Suprapubic skin (tissue), 4 donors: ENCODE results near the gene JAZF1. TPM values are rescaled to one million over a fixed set of nuclear protein-coding genes. Genes with fewer than 3 reads are reported as not detected.

Experiments
- DNase-seq, 2 donors: peaks; one replicate each; pipeline ENCODE4 v3.0.0-alpha.2; 2019; ENCODE audit warnings: low spot score in 2 of 2
- H3K27ac ChIP-seq: fragments of 200-600 bp; sonication (generic); one replicate; pipeline ENCODE4 v1.5.1; 2019
- H3K27me3 ChIP-seq: fragments of 200-600 bp; sonication (generic); one replicate; pipeline ENCODE4 v1.5.1; 2019
- H3K36me3 ChIP-seq: fragments of 200-600 bp; sonication (generic); one replicate; pipeline ENCODE4 v1.5.1; 2019
- H3K4me1 ChIP-seq: fragments of 200-600 bp; sonication (generic); one replicate; pipeline ENCODE4 v1.5.1; 2019
- H3K4me3 ChIP-seq: fragments of 200-600 bp; sonication (generic); one replicate; pipeline ENCODE4 v1.5.1; 2019; ENCODE audit warnings: mild to moderate bottlenecking
- H3K9me3 ChIP-seq: fragments of 200-600 bp; sonication (generic); one replicate; pipeline ENCODE4 v1.5.1; 2019
- EP300 ChIP-seq: sonication (generic); formaldehyde crosslinking; IDR thresholded peaks from one replicate; pipeline ENCODE4 v1.6.1; 2017; ENCODE audit warnings: antibody characterized with exemption
- POLR2A ChIP-seq, 2 donors: fragments of 450-650 bp; IDR thresholded peaks; one replicate each; pipeline ENCODE4 v1.6.1; 2017; ENCODE audit warnings: antibody characterized with exemption in 2 of 2, mild to moderate bottlenecking in 2 of 2, moderate library complexity in 2 of 2
- POLR2AphosphoS5 ChIP-seq, 3 donors: sonication (generic); formaldehyde crosslinking; IDR thresholded peaks; one replicate each; pipeline ENCODE4 v1.6.1; 2017; ENCODE audit warnings: antibody characterized with exemption in 3 of 3
- WGBS: methylation state at CpG from one replicate; pipeline ENCODE4 v1.1.5; 2018; 5-methylcytosine and 5-hydroxymethylcytosine counted together
- total RNA-seq, 4 donors: library from RNA; depleted of rRNA; stranded (reverse); fragments of >200 nt; gene quantifications; one replicate each; pipeline ENCODE4 v1.1.0, GENCODE V29; 2016
- TF ChIP-seq, protein P1 (sequence below), 2 donors: fragments of 200-600 bp in 1 of 2; fragments of 450-650 bp in 1 of 2; sonication (generic) in 1 of 2; IDR thresholded peaks; one replicate each; pipeline ENCODE4 v1.5.1; 2016 to 2019; ENCODE audit warnings: antibody characterized with exemption in 2 of 2, mild to moderate bottlenecking in 1 of 2, moderate library complexity in 1 of 2

JAZF1 gene
- total RNA-seq, 4 donors from 2014 or later, result 5.0 to 8.4 (median 7.4) TPM

DNA sequence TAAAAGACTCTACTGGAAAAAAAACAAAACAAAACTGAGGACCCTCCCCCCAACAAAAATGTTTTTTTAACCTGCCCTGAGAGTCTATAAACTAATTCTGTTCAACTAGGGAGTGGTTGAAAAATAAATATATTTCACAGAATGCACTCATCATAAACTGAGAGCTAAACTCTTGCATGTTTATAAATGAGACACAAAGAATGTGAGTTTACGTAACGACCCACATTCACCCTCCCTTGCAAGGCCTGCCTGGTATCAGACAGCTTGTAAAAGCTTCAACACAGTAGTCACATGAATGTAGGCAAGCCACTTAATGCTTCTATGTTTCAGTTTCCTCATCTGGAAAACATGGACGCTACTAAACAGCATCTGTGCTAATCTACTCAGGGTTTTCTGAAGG, 50.3 kb downstream of the JAZF1 start:
- no peaks in the 10 kb centered on the region for H3K9me3 ChIP-seq
- peaks cover 3% of the 10 kb centered on the region for H3K4me1 ChIP-seq
- H3K27ac ChIP-seq, result no peak overlapping the region
- H3K27me3 ChIP-seq, result no peaks in the 10 kb centered on the region
- H3K4me3 ChIP-seq, result no peak overlapping the region
- DNase-seq, result no peak
- WGBS, result 86% methylated on average over 3 of the region's 3 CpGs
- TF ChIP-seq EP300 (no peak), POLR2A (IDR thresholded peaks at IDR 0.05) (no peak), POLR2AphosphoS5 (IDR thresholded peaks at IDR 0.05) (no peak)
- TF ChIP-seq, protein P1, sequence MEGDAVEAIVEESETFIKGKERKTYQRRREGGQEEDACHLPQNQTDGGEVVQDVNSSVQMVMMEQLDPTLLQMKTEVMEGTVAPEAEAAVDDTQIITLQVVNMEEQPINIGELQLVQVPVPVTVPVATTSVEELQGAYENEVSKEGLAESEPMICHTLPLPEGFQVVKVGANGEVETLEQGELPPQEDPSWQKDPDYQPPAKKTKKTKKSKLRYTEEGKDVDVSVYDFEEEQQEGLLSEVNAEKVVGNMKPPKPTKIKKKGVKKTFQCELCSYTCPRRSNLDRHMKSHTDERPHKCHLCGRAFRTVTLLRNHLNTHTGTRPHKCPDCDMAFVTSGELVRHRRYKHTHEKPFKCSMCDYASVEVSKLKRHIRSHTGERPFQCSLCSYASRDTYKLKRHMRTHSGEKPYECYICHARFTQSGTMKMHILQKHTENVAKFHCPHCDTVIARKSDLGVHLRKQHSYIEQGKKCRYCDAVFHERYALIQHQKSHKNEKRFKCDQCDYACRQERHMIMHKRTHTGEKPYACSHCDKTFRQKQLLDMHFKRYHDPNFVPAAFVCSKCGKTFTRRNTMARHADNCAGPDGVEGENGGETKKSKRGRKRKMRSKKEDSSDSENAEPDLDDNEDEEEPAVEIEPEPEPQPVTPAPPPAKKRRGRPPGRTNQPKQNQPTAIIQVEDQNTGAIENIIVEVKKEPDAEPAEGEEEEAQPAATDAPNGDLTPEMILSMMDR (IDR thresholded peaks at IDR 0.05), result no peak
- H3K36me3 ChIP-seq, result no peaks in the 10 kb centered on the region

DNA sequence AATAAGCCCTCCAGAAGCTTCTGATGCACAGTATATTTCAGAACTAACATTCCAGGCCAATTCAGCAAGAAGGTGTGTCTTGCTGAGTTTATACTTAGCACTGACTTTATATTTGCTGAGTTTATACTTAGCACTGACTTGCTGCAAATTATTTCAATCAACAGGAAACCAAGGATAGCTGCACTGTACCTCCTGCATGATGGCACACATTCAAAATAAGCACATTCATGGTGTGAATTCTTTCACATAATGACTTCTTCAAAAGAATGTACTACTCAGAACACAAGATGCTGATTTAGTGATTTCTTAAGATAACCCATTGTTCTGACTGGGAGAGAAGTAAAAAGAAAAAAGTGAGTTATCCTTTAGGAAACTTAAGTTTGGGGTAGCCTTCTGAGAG, 52.0 kb downstream of the JAZF1 start:
- no peak for TF ChIP-seq POLR2A (IDR thresholded peaks at IDR 0.05)
- no peak for TF ChIP-seq POLR2AphosphoS5 (IDR thresholded peaks at IDR 0.05)
- no peak for TF ChIP-seq EP300
- TF ChIP-seq, protein P1 (IDR thresholded peaks at IDR 0.05), result no peak
- Histone ChIP-seq H3K4me1 (peaks cover 3% of the 10 kb centered on the region), H3K36me3 (no peaks in the 10 kb centered on the region), H3K9me3 (no peaks in the 10 kb centered on the region), H3K27me3 (no peaks in the 10 kb centered on the region), H3K4me3 (no peak overlapping the region), H3K27ac (no peak overlapping the region)
- no peak for DNase-seq

DNA sequence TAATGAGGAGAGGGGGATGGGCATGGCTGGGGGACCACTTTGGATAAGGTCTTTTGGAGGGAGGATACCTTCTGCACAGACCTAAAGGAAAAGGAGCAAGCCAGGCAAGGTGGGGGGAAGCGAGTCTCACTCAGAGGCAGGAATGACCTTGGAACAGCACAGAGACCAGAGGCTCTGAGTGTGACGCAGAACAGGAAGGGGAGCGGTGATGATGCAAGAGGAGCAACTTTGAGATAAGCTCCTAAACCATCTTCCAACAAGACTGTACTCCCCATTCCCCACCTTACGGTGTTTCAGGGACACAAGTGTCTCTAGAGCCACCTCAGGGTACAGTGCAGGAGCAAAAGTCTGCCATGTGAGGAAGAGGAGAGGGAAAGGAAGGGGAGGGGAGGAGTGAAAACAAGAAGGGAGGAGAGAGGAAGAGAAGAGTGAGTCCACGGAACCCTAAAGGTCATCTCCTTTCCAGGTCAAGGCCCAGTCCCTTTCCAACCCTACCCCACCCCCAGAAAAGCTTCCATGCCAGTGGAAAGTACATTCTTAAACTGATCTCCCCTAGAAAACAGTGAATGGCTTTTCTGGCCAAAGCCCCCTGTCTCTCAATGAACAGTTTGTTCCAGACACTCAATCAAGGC, 54.1 kb downstream of the JAZF1 start:
- no peak for DNase-seq
- no peaks in the 10 kb centered on the region for H3K27me3 ChIP-seq
- no peaks in the 10 kb centered on the region for H3K9me3 ChIP-seq
- TF ChIP-seq, protein P1 (IDR thresholded peaks at IDR 0.05), result no peak
- TF ChIP-seq POLR2AphosphoS5 (IDR thresholded peaks at IDR 0.05) (no peak), POLR2A (IDR thresholded peaks at IDR 0.05) (no peak), EP300 (no peak)
- no peak overlapping the region for H3K4me3 ChIP-seq
- no peaks in the 10 kb centered on the region for H3K36me3 ChIP-seq
- WGBS, result 90% methylated on average over 5 of the region's 5 CpGs
- peaks cover 3% of the 10 kb centered on the region for H3K4me1 ChIP-seq
- peak overlapping the region; percentile 18 for H3K27ac ChIP-seq

DNA sequence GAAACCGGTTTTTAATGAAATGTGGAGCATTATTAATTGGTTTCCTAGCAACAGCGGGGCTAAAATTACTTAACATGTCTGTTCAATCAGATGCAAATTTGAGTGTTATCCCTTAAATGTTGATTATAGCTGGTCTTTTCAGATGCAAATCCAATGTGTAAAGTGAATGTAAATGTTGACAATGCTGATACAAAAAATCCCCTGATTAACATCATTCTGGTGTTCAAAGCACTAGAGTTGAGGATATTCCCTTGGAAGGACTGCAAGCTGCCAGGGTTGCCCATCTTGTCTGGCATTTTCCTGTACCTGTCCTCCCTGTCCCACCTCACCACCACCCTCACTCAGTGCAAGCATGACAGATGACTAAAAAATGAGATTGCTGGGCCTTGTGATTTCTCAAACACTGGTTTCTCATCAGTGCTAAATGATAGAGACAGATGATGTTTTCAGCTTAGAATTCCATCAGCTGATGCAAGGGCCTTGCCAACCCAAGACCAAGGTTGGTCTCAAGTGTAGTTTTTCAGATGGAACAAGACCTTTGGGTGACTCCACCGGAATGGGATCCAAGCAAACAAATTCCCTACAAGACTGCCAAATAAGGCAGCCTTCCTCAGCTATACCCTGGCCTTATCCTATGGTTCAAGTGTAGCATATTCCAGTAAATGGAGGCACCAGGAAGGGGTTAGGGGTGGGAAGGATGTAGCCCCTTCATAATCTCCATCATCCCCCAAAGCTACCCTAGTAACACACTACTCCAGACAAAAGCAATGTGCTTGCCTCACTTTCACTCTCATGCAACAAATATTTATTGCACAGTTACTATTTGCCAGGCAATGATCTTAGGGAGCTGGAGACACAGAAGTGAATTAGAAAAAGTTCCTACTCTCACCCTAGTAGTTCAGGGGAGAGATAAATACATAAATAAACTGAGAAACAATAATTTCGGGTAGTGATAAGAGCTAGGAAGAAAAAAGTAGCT, 54.9 kb downstream of the JAZF1 start:
- peaks cover 3% of the 10 kb centered on the region for H3K4me1 ChIP-seq
- no peak overlapping the region for H3K4me3 ChIP-seq
- 67% methylated on average over 4 of the region's 4 CpGs for WGBS
- H3K9me3 ChIP-seq, result no peaks in the 10 kb centered on the region
- no peaks in the 10 kb centered on the region for H3K36me3 ChIP-seq
- peak overlapping the region; percentile 18 for H3K27ac ChIP-seq
- TF ChIP-seq EP300, result no peak
- TF ChIP-seq, protein P1 (IDR thresholded peaks at IDR 0.05), result no peak
- H3K27me3 ChIP-seq, result no peaks in the 10 kb centered on the region
- no peak for DNase-seq

DNA sequence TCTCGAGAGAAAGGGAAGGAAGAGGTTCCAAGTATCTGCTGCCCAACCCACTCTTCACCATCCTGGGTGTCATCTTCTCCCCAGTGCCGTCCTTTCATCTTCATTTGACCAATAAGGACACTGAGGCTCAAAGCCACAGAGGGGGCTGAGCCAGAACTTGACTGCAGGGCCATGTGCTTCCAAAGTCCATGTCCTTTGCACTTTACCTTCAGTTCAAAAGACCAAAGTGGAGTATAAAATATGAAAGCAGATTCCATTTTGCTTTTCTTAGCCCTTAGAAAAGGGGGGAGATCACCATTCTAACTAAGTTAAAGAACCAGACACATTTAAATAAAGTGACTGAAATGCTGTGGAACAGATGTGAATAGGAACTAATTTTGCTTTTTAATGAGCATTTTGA, 56.2 kb downstream of the JAZF1 start:
- TF ChIP-seq EP300, result no peak
- TF ChIP-seq POLR2AphosphoS5 (IDR thresholded peaks at IDR 0.05), result no peak
- TF ChIP-seq POLR2A (IDR thresholded peaks at IDR 0.05), result no peak
- H3K9me3 ChIP-seq, result no peaks in the 10 kb centered on the region
- H3K4me3 ChIP-seq, result no peak overlapping the region
- WGBS, result 72% methylated on average over 2 of the region's 2 CpGs
- no peaks in the 10 kb centered on the region for H3K27me3 ChIP-seq
- H3K27ac ChIP-seq, result no peak overlapping the region
- DNase-seq, result no peak
- no peaks in the 10 kb centered on the region for H3K36me3 ChIP-seq
- peaks cover 3% of the 10 kb centered on the region for H3K4me1 ChIP-seq
